HG02759 (cell line): Measurements from ENCODE around the gene MYT1.
"Not testable (repeated sequence)": the region's sequence is repeated elsewhere in the genome, so short reads cannot be mapped to it uniquely, and the experiment has no call there.

Experiments used
- ATAC-seq: cut with Tn5 transposase; IDR thresholded peaks from one replicate; pipeline ENCODE4 v1.9.1; 2021; ENCODE audit warnings: mild to moderate bottlenecking, moderate library complexity; ENCODE audit not compliant: unreplicated experiment

The MYT1 gene

DNA sequence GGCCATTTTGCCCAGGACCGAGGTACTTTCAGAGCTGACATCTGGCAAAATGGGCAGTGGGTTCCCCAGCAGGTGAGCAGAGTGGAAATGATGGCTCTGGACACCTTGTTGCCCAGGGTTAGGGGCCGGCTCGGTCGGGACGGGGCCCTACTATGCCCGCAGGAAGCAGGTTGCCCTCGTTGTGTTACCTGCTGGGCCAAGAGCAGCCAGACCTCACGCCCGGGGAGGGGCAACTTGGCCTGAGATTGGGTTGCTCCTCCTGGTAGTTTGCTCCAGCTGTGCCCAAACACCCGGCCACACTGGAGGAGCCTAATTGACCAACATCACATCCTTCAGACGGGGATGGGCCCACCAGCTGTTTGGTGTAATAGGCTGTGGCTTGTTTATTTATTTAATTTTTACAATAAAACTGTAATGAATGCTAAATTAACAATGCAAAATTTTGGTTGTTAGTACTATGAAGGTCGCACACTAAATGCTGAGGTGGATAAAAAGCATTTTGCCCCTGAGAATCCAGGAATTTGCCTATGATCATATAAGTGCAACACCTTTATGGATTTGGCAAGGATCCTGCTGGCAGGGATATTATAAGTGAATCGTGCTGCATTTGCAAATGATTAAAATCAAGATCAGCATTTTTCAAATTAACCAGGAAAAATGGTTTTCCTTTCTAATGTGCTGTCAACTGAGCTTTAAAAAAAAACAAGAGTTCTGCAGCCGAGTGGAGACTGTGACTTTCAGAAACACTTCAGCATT is 64.7 kb downstream of the MYT1 start:
- ATAC-seq: no peak

GRCh38 chr20:64229507-64230061 is 65.3 kb downstream of the MYT1 start:
- ATAC-seq: no peak

DNA sequence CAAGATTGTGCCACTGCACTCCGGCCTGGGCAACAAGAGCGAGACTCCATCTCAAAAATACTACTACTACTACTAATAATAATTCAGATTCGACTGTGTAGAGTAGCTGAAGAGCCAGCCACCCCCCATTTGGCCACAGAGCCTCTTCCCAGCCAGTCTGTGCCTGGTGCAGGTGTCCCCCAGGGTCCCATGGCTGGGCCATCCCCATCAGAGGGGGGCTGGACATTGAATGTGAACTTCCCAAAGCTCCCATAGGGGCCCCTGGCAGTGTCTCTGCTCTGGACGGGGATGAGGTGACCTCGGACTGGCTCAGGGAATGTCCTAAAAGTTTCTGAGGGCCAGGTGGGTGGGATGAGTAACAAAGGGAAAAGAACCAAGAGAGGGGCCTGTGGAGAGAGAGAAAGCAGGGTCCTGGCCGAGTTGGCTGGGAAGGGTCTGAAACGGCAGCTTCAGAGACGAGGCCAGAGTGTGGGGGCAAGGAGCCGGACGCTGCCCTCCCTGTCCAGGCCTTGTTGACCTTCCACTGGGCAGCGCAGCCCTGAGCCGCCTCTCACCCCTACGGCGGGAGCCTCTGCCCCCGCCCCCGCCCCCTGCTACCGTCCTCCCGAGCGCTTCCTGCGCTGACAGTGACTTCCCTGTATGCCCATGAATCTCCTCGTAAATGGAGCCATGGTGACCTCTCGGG is 66.4 kb downstream of the MYT1 start:
- ATAC-seq: no peak

GRCh38 chr20:64231621-64232550 is 67.6 kb downstream of the MYT1 start:
- ATAC-seq: no peak

DNA sequence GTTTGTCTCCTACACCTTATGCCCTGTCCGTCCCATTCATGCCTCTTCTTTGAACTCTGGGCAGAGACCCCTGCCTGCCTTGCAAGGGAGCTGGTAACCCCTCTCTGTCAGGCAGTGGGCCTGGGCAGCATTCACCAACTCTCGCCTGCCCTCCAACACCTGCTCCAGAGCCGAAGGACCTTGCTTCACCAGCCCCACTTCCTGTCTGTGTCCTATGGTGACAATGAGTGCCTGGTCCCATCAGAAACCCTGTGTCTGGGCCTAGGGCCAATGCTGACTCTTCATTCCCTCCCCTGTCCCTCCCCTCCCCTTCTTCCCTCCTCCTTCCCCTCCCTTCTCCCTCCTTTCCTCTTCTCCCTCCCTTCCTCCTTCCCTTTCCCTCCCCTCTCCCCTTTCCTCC is 68.5 kb downstream of the MYT1 start:
- ATAC-seq: no peak

- ATAC-seq: no peak
Measured at GRCh38 chr20:64233725-64234124, 69.5 kb downstream of the MYT1 start.

GRCh38 chr20:64234291-64234791 is 70.1 kb downstream of the MYT1 start:
- ATAC-seq: no peak

DNA sequence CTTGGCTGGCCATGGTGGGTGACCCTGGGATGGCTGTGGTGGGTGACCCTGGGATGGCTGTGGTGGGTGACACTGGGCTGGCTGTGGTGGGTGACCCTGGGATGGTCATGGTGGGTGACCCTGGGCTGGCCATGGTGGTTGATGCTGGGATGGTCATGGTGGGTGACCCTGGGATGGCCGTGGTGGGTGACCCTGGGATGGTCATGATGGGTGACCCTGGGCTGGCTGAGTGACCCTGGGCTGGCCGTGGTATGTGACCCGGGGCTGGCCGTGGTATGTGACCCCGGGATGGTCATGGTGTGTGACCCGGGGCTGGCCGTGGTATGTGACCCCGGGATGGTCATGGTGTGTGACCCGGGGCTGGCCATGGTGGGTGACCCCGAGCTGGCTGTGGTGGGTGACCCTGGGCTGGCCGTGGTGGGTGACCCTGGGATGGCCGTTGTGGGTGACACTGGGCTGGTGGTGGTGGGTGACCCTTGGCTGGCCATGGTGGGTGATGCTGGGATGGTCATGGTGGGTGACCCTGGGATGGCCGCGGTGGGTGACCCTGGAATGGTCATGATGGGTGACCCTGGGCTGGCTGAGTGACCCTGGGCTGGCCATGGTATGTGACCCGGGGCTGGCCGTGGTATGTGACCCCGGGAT is 70.8 kb downstream of the MYT1 start:
- ATAC-seq: not testable (repeated sequence)

GRCh38 chr20:64236137-64237088 is 72.2 kb downstream of the MYT1 start:
- ATAC-seq: no peak

DNA sequence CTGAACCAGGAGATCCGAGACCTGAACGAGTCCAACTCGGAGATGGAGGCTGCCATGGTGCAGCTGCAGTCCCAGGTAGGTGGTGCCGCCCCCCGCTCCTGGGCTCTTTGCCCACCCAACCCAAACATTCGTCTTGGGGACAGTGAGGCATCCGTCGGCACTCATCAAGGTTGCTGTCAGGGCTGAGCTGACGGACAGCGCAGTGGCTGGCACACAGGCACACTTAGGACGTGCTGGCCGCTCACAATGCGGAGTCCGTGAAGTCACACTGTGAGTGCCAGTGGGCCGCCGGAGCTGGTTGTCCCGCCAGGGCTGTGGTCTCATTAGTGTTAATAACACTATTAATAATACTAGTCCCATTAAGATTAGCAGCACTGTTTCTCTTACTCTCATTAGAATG is 73.1 kb downstream of the MYT1 start:
- ATAC-seq: no peak

DNA sequence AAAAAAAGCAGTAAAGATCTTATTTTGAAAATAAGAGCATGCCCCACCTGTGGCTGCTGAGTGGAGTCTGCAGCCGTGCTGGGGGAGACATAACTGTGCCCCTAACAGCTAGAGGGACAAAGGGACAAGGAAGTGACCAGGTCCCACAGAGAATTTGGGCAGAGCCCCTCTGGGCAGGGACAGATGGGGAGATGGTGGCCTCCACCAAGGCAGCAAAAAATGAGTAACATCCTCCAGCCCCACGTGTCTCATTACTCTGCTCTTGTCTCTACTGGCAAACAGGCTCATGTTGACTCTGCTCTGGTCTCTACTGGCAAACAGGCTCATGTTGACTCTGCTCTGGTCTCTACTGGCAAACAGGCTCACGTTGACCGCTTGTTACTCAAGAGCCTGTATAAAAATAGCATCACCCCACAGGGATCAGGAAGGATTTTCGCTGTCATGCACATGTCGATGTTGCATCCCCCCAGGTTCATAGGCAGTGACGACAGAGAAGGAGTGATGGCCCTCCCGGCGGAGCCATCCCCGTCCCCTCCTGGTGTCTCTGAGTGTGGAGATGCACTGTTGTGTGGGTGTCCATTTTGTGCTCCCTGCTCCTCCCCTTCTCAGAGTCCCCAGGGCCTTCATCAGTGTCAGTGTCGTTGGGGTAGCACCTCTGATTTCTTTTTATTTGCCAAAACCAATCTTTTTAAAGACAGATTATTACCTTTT is 74.0 kb downstream of the MYT1 start:
- no peak for ATAC-seq

DNA sequence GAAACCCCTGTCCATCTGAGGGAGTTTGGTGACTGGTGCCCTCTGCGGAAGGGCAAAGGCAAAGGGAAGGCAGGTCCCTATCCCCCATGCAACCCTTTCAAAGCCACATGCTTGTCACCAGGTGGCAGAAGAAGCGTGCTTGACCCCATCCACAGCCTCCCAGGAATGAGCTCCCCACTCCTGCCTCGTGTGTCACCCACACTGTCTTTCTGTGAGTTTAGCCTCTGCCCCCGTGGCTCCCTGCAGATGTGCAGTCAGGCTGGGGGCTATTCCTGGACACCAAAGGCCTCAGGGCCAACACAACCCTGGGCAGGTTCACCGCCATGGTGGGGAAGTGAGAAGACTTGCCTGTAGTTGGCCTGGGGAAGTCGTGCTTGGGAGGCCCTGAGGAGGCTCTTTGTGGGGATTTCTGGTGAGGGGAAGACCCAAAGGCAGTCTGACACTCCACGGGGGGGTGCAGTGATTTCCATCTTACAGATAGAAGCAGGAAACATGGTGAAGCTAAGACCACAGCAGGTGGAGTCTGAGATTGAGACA is 74.7 kb downstream of the MYT1 start:
- peak; percentile 54 for ATAC-seq

- no peak for ATAC-seq
Measured at GRCh38 chr20:64239449-64240242, 75.4 kb downstream of the MYT1 start.

DNA sequence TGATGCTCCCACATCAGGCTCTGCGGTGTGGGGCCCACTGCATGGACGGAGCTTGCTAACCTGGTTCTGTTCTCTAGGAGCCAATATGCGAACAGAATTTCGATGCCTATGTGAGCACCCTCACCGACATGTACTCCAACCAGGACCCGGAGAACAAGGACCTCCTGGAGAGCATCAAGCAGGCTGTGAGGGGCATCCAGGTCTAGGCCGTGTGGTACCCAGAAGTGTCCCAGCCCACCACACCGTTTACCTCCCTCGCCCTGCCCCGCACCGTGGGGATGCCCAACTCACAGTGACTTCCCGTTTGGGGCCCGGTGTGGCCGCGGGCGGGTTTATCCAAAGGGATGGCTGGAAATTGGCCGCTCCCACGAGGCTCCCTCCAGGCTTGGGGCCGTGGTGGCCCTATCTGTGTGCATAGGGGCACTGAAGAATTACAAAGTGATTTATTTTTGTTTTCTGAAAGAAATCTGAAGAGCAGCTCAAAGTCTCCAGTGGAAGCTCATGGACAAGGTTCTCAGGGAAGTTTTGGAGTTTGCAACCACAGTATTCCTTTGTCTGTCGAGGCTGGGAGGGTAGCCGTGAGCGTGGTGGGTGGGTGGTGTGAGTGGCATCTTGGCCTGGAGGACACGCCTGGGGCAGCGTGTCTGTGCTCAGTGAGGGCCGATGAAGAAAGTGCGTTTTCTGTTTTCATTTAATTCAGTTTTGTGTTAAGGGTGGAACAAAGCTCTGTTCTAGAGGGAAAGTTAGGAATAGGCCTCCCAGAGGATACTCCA is 76.2 kb downstream of the MYT1 start:
- ATAC-seq: no peak

- ATAC-seq: no peak
Measured at GRCh38 chr20:64241061-64241460, 76.8 kb downstream of the MYT1 start.

DNA sequence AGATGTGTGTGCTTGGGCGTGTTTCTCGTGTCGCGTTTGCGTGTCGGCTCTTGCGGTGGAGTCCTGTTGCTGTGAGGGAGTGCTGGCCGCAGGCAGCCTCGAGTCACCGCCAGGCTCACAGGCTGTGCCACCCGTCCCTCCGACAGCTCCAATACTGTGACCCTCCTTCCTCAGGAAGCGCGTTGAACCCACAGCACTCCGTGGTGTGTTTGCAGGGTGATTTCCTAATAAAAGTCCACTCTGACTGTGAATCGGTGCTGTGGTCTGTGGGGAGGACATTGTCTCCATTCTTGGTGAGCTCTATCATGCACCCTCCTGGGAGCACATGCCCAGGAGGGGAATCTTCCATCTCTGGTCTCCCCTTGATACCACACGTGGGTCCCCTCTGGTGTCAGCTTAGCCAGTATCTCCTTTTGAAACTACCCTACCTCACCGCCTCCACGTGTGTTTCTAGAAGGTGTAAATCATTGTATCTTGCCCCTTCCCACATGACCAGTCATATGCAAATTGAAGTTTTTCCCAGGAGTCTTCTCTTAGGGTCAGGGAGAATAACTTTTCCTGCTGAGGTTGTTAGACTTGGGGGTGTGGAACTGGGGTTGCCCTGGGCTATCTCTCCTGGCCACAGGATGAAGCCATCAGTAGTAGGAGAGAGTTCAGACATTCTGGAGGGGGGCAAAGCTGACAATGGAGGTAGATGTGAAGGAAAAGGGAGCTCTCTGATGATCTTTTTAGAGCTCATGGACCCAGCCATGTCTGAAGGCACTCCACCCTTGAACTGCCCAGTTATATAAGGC is 77.9 kb downstream of the MYT1 start:
- ATAC-seq: no peak
